ENCODE measurements around the gene LRRIQ3. TPM values are rescaled to one million over a fixed set of nuclear protein-coding genes. Genes with fewer than 3 reads are reported as not detected.

Gene LRRIQ3
- total and polyA plus RNA-seq, 10 of the 15 experiments (the other 5 are each of a cell fraction or from before 2014, with no cell fraction given), result 1.1 to 5.1 (median 2.7) TPM

DNA sequence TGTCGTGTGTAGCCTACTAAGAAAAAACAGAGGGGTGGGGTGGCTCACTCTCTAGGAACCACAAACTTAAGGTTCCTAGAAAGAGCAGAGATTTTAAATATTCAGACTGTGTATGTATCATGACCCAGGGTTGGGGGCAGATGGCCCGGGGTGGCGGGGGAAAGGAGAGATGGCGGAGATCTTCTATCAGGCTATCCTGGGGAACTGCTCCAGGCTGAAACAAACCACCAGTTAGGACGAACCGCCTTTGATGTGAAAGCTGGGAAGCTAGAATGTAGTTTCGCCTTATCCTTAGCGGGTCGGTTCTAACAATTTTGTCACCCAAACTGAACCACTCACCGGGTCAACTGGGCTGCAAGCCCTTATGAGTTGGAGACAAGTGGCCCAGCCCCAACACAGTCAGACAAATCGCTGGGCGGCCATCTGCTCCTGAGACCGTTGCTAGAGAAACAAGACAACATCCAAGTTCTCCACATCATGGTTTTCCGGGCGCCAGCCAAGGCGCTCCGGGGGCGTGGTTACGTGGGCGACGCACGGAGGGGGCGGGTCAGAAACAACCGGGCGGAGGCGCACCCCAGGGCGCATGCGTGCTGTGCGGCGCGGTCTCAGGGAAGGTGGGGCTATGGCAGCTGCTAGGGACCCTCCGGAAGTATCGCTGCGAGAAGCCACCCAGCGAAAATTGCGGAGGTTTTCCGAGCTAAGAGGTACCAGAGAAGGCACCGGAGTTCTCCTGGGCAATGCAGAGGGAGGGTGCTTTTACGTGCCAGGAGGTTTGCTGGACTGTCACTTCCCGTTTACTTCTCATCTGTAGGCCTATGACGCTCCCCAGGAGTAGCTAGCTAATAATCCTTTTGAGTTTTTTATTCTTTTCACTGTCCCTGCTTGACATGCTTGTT lies at the start of gene LRRIQ3, which contains the start of gene FPGT (continued):
- TF ChIP-seq, protein P1, sequence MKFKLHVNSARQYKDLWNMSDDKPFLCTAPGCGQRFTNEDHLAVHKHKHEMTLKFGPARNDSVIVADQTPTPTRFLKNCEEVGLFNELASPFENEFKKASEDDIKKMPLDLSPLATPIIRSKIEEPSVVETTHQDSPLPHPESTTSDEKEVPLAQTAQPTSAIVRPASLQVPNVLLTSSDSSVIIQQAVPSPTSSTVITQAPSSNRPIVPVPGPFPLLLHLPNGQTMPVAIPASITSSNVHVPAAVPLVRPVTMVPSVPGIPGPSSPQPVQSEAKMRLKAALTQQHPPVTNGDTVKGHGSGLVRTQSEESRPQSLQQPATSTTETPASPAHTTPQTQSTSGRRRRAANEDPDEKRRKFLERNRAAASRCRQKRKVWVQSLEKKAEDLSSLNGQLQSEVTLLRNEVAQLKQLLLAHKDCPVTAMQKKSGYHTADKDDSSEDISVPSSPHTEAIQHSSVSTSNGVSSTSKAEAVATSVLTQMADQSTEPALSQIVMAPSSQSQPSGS (IDR thresholded peaks at IDR 0.05; ENCODE audit: low read length), result no peak
- TF ChIP-seq ZSCAN29 (IDR thresholded peaks at IDR 0.05) (no peak), NFYA (IDR thresholded peaks at IDR 0.05; ENCODE audit: borderline replicate concordance, low read depth, low read length) (no peak), ETV6 (conservative IDR thresholded peaks at IDR 0.05 in 1 of 2, IDR thresholded peaks at IDR 0.05 in 1 of 2; ENCODE audit: borderline replicate concordance in 1 of 2, low read depth in 1 of 2) (no peak), TARDBP (IDR thresholded peaks at IDR 0.05; ENCODE audit: borderline replicate concordance) (no peak), HDAC2 (IDR thresholded peaks at IDR 0.05) (no peak), CBX5 (IDR thresholded peaks at IDR 0.05; ENCODE audit: low read depth) (no peak), KAT2A (conservative IDR thresholded peaks at IDR 0.05; ENCODE audit: control insufficient read depth, low read depth, low read length) (no peak)
- TF ChIP-seq, protein P2, sequence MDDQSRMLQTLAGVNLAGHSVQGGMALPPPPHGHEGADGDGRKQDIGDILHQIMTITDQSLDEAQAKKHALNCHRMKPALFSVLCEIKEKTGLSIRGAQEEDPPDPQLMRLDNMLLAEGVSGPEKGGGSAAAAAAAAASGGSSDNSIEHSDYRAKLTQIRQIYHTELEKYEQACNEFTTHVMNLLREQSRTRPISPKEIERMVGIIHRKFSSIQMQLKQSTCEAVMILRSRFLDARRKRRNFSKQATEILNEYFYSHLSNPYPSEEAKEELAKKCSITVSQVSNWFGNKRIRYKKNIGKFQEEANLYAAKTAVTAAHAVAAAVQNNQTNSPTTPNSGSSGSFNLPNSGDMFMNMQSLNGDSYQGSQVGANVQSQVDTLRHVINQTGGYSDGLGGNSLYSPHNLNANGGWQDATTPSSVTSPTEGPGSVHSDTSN (IDR thresholded peaks at IDR 0.05; ENCODE audit: insufficient replicate concordance, low read depth, low read length), result no peak
- TF ChIP-seq, protein P3, sequence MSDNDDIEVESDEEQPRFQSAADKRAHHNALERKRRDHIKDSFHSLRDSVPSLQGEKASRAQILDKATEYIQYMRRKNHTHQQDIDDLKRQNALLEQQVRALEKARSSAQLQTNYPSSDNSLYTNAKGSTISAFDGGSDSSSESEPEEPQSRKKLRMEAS (IDR thresholded peaks at IDR 0.05; ENCODE audit: low read depth, low read length), result no peak; the same call in 1 of the 2 replicates
